Measurements from ENCODE around the gene CHST15.
A peak's percentile ranks its signal among the peaks of the same experiment; 100 is the strongest.

Gene CHST15

GRCh38 chr10:124092860-124093773 is at the start of gene CHST15:
TSS of gene CHST15 (minus strand) at chr10:124093598. CDS start at chr10:124046212, 47,386 bp downstream.
- DNase-seq (ENCODE audit: low spot score), result peak; percentile 70

- DNase-seq (ENCODE audit: low spot score), result no peak
Measured at GRCh38 chr10:124142960-124143359, 49.6 kb upstream of the CHST15 start.

GRCh38 chr10:124142006-124142739 is 48.8 kb upstream of the CHST15 start:
- no peak for DNase-seq (ENCODE audit: low spot score)

GRCh38 chr10:124138883-124139348 is 45.5 kb upstream of the CHST15 start:
- no peak for DNase-seq (ENCODE audit: low spot score)

GRCh38 chr10:124138195-124138882 is 44.9 kb upstream of the CHST15 start:
- DNase-seq (ENCODE audit: low spot score), result no peak

- no peak for DNase-seq (ENCODE audit: low spot score)
Measured at GRCh38 chr10:124134251-124134893, 41.0 kb upstream of the CHST15 start.

GRCh38 chr10:124132876-124133275 is 39.5 kb upstream of the CHST15 start:
- no peak for DNase-seq (ENCODE audit: low spot score)

GRCh38 chr10:124132306-124132705 is 38.9 kb upstream of the CHST15 start:
- no peak for DNase-seq (ENCODE audit: low spot score)

- no peak for DNase-seq (ENCODE audit: low spot score)
Measured at GRCh38 chr10:124131172-124131571, 37.8 kb upstream of the CHST15 start.

- DNase-seq (ENCODE audit: low spot score), result no peak
Measured at GRCh38 chr10:124130198-124130900, 37.0 kb upstream of the CHST15 start.

GRCh38 chr10:124129471-124129870 is 36.1 kb upstream of the CHST15 start:
- DNase-seq (ENCODE audit: low spot score), result no peak

GRCh38 chr10:124128811-124129145 is 35.4 kb upstream of the CHST15 start:
- DNase-seq (ENCODE audit: low spot score), result no peak

GRCh38 chr10:124127965-124128810 is 34.8 kb upstream of the CHST15 start:
- no peak for DNase-seq (ENCODE audit: low spot score)

- no peak for DNase-seq (ENCODE audit: low spot score)
Measured at GRCh38 chr10:124127563-124127962, 34.2 kb upstream of the CHST15 start.

- DNase-seq (ENCODE audit: low spot score), result no peak
Measured at GRCh38 chr10:124126983-124127385, 33.6 kb upstream of the CHST15 start.

- DNase-seq (ENCODE audit: low spot score), result no peak
Measured at GRCh38 chr10:124126145-124126982, 33.0 kb upstream of the CHST15 start.

- peak; percentile 55 for DNase-seq (ENCODE audit: low spot score)
Measured at GRCh38 chr10:124125305-124126116, 32.1 kb upstream of the CHST15 start.

GRCh38 chr10:124124769-124125161 is 31.4 kb upstream of the CHST15 start:
- DNase-seq (ENCODE audit: low spot score), result no peak
